ENCODE results near the gene EVI5L. TPM values are rescaled to one million over a fixed set of nuclear protein-coding genes. Genes with fewer than 3 reads are reported as not detected.
"Not testable (repeated sequence)": the region's sequence is repeated elsewhere in the genome, so short reads cannot be mapped to it uniquely, and the experiment has no call there.

The EVI5L gene
- total RNA-seq, 3 donors from 2014 or later = 6.6 to 7.5 (median 7.1) TPM

- peaks cover 12% of the 10 kb centered on the region for H3K4me1 Mint-ChIP-seq (ENCODE audit: low read depth)
- H3K36me3 Mint-ChIP-seq (ENCODE audit: insufficient read depth) = no peaks in the 10 kb centered on the region
- no peak for ATAC-seq
- no peak overlapping the region for H3K4me3 Mint-ChIP-seq
- peaks cover 8% of the 10 kb centered on the region for H3K27me3 Mint-ChIP-seq (ENCODE audit: low read depth)
- DNase-seq = no peak
- no peaks in the 10 kb centered on the region for H3K9me3 Mint-ChIP-seq
Observed at GRCh38 chr19:7857727-7858108, 27.7 kb downstream of the EVI5L start.

DNA sequence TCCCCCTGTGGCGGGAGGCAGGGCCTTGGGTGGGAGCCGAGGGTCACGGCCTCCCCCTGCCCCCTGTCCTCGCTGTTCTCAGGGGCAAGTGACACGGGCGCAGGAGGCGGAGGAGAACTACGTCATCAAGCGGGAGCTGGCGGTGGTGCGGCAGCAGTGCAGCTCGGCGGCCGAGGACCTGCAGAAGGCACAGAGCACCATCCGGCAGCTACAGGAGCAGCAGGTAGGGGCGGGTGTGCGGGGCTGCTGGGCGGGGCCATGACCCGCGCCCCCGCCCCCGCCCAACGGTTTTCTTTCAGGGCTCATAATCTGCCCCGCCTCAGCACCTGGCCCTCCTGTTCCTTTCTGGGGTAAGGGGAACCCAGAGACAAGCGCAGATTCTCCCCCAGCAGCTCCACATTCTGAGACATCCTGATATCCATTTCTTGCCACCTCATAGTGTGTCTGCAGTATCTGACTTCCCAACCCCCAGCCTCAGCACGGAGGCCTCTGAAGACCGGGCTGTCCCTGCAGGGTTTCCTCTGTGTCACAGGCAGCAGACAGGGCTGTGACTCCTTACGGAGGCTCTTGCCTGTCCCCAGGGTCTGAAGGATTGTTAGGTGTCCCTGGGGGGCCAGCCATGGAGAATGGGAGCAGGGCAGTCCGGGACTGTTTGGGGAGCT is 28.2 kb downstream of the EVI5L start:
- Mint-ChIP-seq H3K4me1 (ENCODE audit: low read depth) (peaks cover 9% of the 10 kb centered on the region), H3K4me3 (no peak overlapping the region), H3K9me3 (no peaks in the 10 kb centered on the region), H3K36me3 (ENCODE audit: insufficient read depth) (no peaks in the 10 kb centered on the region), H3K27me3 (ENCODE audit: low read depth) (peaks cover 8% of the 10 kb centered on the region)
- no peak for DNase-seq
- ATAC-seq = no peak

DNA sequence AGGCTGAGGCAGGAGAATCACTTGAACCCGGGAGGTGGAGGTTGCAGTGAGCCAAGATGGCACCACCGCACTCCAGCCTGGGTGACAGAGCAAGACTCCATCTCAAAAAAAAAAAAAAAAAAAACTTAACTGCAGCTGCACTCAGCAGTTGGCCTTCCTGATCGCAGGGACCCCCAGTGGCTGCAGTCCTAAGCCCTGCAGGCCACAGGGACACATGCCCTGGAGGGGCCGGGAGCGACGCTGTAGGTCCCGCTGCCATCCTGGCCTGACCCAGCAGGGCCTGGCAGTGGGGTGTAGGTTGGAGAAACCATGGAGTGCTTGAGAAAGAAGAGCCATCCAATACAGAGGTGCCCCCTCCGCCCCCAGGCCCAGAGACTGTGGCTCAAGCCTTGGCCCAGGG is 29.1 kb downstream of the EVI5L start:
- H3K36me3 Mint-ChIP-seq (ENCODE audit: insufficient read depth); DNase-seq; H3K4me3 Mint-ChIP-seq; H3K27me3 Mint-ChIP-seq (ENCODE audit: low read depth); ATAC-seq; H3K4me1 Mint-ChIP-seq (ENCODE audit: low read depth); H3K9me3 Mint-ChIP-seq: not testable (repeated sequence)

DNA sequence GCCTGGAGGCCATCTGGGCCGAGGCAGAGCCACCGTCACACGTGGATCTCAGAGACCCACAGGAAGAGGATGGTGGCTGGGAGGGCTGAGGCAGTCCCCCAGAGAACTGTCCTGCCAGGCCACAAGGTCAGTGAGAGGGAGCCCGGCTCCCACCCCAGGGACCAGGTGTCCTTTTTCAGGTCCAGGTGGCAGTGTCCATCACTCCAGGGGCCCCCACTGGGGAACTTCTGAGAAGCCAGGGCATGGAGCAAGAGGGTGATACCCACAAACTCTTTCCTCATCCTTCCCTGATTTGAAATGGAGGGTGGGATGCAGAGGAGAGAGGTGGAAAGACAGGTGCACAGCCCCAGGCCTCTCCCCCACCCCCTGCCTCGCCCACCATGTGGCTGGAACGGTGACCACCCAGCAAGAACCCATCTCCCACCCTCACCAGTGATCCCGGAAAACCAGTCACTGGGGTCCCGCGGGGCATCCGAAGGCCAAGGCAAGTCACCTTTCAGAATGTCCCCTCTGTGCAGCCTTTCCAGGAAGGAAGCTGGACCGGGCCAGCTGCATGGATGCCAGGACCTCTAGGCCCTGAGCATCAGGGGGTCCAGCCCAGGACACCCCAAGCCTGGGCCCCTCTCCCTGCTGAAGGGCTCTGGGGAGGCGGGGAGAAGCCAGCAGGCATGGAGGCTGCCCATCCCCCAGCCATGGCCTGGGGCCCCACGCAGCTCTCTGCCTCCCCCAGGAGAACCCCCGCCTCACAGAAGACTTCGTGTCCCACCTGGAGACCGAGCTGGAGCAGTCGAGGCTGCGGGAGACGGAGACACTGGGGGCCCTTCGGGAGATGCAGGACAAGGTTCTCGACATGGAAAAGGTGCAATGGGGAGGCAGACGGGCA is 30.1 kb downstream of the EVI5L start:
- peaks cover 10% of the 10 kb centered on the region for H3K27me3 Mint-ChIP-seq (ENCODE audit: low read depth)
- peaks cover 13% of the 10 kb centered on the region for H3K4me1 Mint-ChIP-seq (ENCODE audit: low read depth)
- no peak for DNase-seq
- H3K4me3 Mint-ChIP-seq = no peak overlapping the region
- no peaks in the 10 kb centered on the region for H3K36me3 Mint-ChIP-seq (ENCODE audit: insufficient read depth)
- no peaks in the 10 kb centered on the region for H3K9me3 Mint-ChIP-seq
- no peak for ATAC-seq

- H3K4me3 Mint-ChIP-seq = no peak overlapping the region
- no peaks in the 10 kb centered on the region for H3K36me3 Mint-ChIP-seq (ENCODE audit: insufficient read depth)
Observed at GRCh38 chr19:7860714-7861618, 30.9 kb downstream of the EVI5L start.

GRCh38 chr19:7861619-7862412 is 31.8 kb downstream of the EVI5L start:
- peak; percentile 25 to 29 for ATAC-seq
- Mint-ChIP-seq H3K9me3 (no peaks in the 10 kb centered on the region), H3K4me3 (peak overlapping the region; percentile 38), H3K27me3 (ENCODE audit: low read depth) (peaks cover 14% of the 10 kb centered on the region), H3K36me3 (ENCODE audit: insufficient read depth) (no peaks in the 10 kb centered on the region), H3K4me1 (ENCODE audit: low read depth) (peaks cover 19% of the 10 kb centered on the region)
- no peak for DNase-seq

More at GRCh38 chr19:7860714-7861618, 30.9 kb downstream of the EVI5L start:
- peaks cover 19% of the 10 kb centered on the region for H3K4me1 Mint-ChIP-seq (ENCODE audit: low read depth)
- ATAC-seq = no peak
- H3K27me3 Mint-ChIP-seq (ENCODE audit: low read depth) = peaks cover 14% of the 10 kb centered on the region
- DNase-seq = no peak
- no peaks in the 10 kb centered on the region for H3K9me3 Mint-ChIP-seq

GRCh38 chr19:7862413-7862951 is 32.5 kb downstream of the EVI5L start:
- peaks cover 19% of the 10 kb centered on the region for H3K4me1 Mint-ChIP-seq (ENCODE audit: low read depth)
- peaks cover 17% of the 10 kb centered on the region for H3K27me3 Mint-ChIP-seq (ENCODE audit: low read depth)
- DNase-seq (peak; percentile 66), ATAC-seq (peak; percentile 60 to 68)
- no peaks in the 10 kb centered on the region for H3K36me3 Mint-ChIP-seq (ENCODE audit: insufficient read depth)
- no peaks in the 10 kb centered on the region for H3K9me3 Mint-ChIP-seq
- peak overlapping the region; percentile 38 for H3K4me3 Mint-ChIP-seq

- Mint-ChIP-seq H3K36me3 (ENCODE audit: insufficient read depth) (no peaks in the 10 kb centered on the region), H3K4me1 (ENCODE audit: low read depth) (peaks cover 19% of the 10 kb centered on the region), H3K4me3 (no peak overlapping the region), H3K9me3 (no peaks in the 10 kb centered on the region), H3K27me3 (ENCODE audit: low read depth) (peaks cover 16% of the 10 kb centered on the region)
- ATAC-seq (no peak), DNase-seq (no peak)
Observed at GRCh38 chr19:7863157-7863970, 33.3 kb downstream of the EVI5L start.

- H3K27me3 Mint-ChIP-seq (ENCODE audit: low read depth) = peaks cover 15% of the 10 kb centered on the region
- no peak overlapping the region for H3K4me3 Mint-ChIP-seq
- no peak for ATAC-seq
- no peaks in the 10 kb centered on the region for H3K36me3 Mint-ChIP-seq (ENCODE audit: insufficient read depth)
- H3K9me3 Mint-ChIP-seq = no peaks in the 10 kb centered on the region
- DNase-seq = no peak
- H3K4me1 Mint-ChIP-seq (ENCODE audit: low read depth) = peaks cover 23% of the 10 kb centered on the region
Observed at GRCh38 chr19:7863971-7864689, 34.1 kb downstream of the EVI5L start.

- DNase-seq (no peak), ATAC-seq (no peak)
- Mint-ChIP-seq H3K27me3 (ENCODE audit: low read depth) (peaks cover 15% of the 10 kb centered on the region), H3K36me3 (ENCODE audit: insufficient read depth) (no peaks in the 10 kb centered on the region), H3K4me3 (no peak overlapping the region), H3K9me3 (no peaks in the 10 kb centered on the region), H3K4me1 (ENCODE audit: low read depth) (peaks cover 23% of the 10 kb centered on the region)
Observed at GRCh38 chr19:7864690-7865074, 34.7 kb downstream of the EVI5L start.

DNA sequence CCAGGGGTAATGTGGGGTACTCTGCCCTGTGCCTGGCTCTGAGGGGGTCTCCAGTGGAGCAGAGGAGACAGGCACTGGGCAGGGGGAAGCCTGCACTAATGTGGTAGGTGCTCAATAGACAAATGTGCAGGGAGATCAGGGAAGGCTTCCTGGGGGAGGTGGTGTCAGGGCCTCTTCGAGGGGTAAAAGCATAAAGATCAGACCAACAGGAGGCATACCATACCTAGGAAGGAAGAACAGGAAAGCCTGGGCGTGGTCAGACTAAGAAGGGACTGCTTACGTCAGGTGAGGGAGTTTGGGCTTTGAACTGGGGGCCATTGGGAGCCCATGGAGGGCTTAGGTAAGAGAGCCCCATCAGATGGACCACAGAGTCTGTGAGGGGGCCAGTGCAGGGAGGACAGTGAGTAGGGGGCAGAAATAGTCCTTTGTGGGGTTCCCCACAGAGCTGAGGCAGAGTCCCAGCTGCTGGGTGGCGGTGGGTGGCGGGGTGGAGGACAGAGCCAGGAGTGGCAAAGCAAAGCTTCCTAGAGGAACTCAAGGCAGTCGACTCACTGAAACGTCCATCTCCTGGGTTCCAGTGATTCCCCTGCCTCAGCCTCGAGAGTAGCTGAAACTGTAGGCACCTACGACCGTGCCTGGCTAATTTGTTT is 35.4 kb downstream of the EVI5L start:
- H3K27me3 Mint-ChIP-seq (ENCODE audit: low read depth) = peaks cover 15% of the 10 kb centered on the region
- DNase-seq (no peak), ATAC-seq (no peak)
- no peaks in the 10 kb centered on the region for H3K9me3 Mint-ChIP-seq
- H3K4me3 Mint-ChIP-seq = peak overlapping the region; percentile 25
- peaks cover 25% of the 10 kb centered on the region for H3K4me1 Mint-ChIP-seq (ENCODE audit: low read depth)
- no peaks in the 10 kb centered on the region for H3K36me3 Mint-ChIP-seq (ENCODE audit: insufficient read depth)

All from activated T-cell treated with anti-CD3 and anti-CD28 coated beads, Interleukin-2, amount 50 U/mL, for 4 hours (primary cell).